Measurements from ENCODE around the gene TRDN.

TRDN gene

DNA sequence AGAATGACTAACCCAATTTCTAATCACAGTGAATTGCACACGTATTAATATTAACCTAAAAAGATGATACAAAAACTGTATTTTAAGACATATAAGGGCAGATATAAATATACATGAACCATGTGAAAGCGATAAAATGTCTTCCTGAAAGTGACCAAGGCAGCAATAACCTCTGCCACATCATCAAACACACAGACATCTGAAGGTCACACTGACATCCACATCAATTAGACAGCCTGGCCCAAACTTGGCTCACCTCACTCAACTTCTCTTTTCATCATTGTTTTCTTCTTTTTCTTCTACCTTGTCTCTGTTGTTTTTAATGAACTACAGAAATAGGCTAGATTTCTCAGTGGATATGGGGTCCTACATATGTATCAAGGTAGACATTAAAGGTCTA is 128.5 kb downstream of the TRDN start:
- H2AFZ ChIP-seq (ENCODE audit: low read depth, low read length): no peak overlapping the region
- H3K9ac ChIP-seq (ENCODE audit: low read depth, low read length): no peak overlapping the region
- ATAC-seq (ENCODE audit: insufficient read depth, low read depth) (no peak), DNase-seq (no peak)
- H3K4me2 ChIP-seq (ENCODE audit: insufficient read depth, low read length): no peak overlapping the region
- no peaks in the 10 kb centered on the region for H3K9me3 ChIP-seq (ENCODE audit: insufficient read depth, low read length, severe bottlenecking)
- no peaks in the 10 kb centered on the region for H3K27me3 ChIP-seq (ENCODE audit: insufficient read depth, low read length, poor library complexity)
- no peaks in the 10 kb centered on the region for H4K20me1 ChIP-seq (ENCODE audit: insufficient read depth, low read length)
- TF ChIP-seq, protein P1, sequence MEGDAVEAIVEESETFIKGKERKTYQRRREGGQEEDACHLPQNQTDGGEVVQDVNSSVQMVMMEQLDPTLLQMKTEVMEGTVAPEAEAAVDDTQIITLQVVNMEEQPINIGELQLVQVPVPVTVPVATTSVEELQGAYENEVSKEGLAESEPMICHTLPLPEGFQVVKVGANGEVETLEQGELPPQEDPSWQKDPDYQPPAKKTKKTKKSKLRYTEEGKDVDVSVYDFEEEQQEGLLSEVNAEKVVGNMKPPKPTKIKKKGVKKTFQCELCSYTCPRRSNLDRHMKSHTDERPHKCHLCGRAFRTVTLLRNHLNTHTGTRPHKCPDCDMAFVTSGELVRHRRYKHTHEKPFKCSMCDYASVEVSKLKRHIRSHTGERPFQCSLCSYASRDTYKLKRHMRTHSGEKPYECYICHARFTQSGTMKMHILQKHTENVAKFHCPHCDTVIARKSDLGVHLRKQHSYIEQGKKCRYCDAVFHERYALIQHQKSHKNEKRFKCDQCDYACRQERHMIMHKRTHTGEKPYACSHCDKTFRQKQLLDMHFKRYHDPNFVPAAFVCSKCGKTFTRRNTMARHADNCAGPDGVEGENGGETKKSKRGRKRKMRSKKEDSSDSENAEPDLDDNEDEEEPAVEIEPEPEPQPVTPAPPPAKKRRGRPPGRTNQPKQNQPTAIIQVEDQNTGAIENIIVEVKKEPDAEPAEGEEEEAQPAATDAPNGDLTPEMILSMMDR (IDR thresholded peaks at IDR 0.05; ENCODE audit: borderline replicate concordance, extremely low read depth, low read length, poor library complexity, severe bottlenecking): no peak
- no peak for TF ChIP-seq EZH2 (IDR thresholded peaks at IDR 0.05; ENCODE audit: borderline replicate concordance, low read depth, low read length, severe bottlenecking)
- H3K27ac ChIP-seq (ENCODE audit: low read length): no peak overlapping the region
- no peaks in the 10 kb centered on the region for H3K4me1 ChIP-seq (ENCODE audit: insufficient read depth, low read length)
- no peaks in the 10 kb centered on the region for H3K36me3 ChIP-seq (ENCODE audit: insufficient read depth, low read length)
- no peaks in the 10 kb centered on the region for H3K79me2 ChIP-seq (ENCODE audit: insufficient read depth, low read length)
- no peak overlapping the region for H3K4me3 ChIP-seq (ENCODE audit: low read depth in 1 of 2, low read length in 2 of 2)

GRCh38 chr6:123507582-123507981 is 129.2 kb downstream of the TRDN start:
- no peak overlapping the region for H3K9ac ChIP-seq (ENCODE audit: low read depth, low read length)
- no peak overlapping the region for H3K4me3 ChIP-seq (ENCODE audit: low read depth in 1 of 2, low read length in 2 of 2)
- H3K4me2 ChIP-seq (ENCODE audit: insufficient read depth, low read length): no peak overlapping the region
- no peaks in the 10 kb centered on the region for H3K4me1 ChIP-seq (ENCODE audit: insufficient read depth, low read length)
- H2AFZ ChIP-seq (ENCODE audit: low read depth, low read length): no peak overlapping the region
- no peaks in the 10 kb centered on the region for H3K9me3 ChIP-seq (ENCODE audit: insufficient read depth, low read length, severe bottlenecking)
- ATAC-seq (ENCODE audit: insufficient read depth, low read depth): no peak
- no peak overlapping the region for H3K27ac ChIP-seq (ENCODE audit: low read length)
- H4K20me1 ChIP-seq (ENCODE audit: insufficient read depth, low read length): no peaks in the 10 kb centered on the region
- H3K79me2 ChIP-seq (ENCODE audit: insufficient read depth, low read length): no peaks in the 10 kb centered on the region
- H3K36me3 ChIP-seq (ENCODE audit: insufficient read depth, low read length): no peaks in the 10 kb centered on the region
- TF ChIP-seq, protein P1 (IDR thresholded peaks at IDR 0.05; ENCODE audit: borderline replicate concordance, extremely low read depth, low read length, poor library complexity, severe bottlenecking): no peak
- no peak for TF ChIP-seq EZH2 (IDR thresholded peaks at IDR 0.05; ENCODE audit: borderline replicate concordance, low read depth, low read length, severe bottlenecking)
- no peaks in the 10 kb centered on the region for H3K27me3 ChIP-seq (ENCODE audit: insufficient read depth, low read length, poor library complexity)
- no peak for DNase-seq

DNA sequence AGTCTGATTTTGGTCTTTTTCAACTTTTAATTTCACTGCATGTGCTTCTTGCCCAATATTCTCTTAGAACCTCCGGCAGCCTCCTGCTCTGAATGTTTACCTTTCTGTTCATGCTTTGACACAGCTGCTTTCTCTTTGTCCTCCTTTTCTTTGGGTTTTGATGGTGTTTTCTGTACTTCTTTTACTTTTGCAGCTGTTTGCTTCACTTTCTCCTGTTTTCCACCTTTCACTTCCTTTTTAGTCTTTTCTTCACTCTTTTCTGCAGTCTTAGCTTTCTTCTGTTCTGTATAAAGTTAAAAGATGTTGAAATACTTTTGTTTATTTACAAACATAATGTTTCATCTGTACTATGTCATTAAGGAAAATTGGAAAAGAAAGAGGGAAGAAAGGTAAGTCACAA is 133.1 kb downstream of the TRDN start:
- no peaks in the 10 kb centered on the region for H3K79me2 ChIP-seq (ENCODE audit: insufficient read depth, low read length)
- H3K27ac ChIP-seq (ENCODE audit: low read length): no peak overlapping the region
- H3K9ac ChIP-seq (ENCODE audit: low read depth, low read length): no peak overlapping the region
- H3K9me3 ChIP-seq (ENCODE audit: insufficient read depth, low read length, severe bottlenecking): no peaks in the 10 kb centered on the region
- H2AFZ ChIP-seq (ENCODE audit: low read depth, low read length): no peak overlapping the region
- no peak overlapping the region for H3K4me2 ChIP-seq (ENCODE audit: insufficient read depth, low read length)
- TF ChIP-seq EZH2 (IDR thresholded peaks at IDR 0.05; ENCODE audit: borderline replicate concordance, low read depth, low read length, severe bottlenecking): no peak
- TF ChIP-seq, protein P1 (IDR thresholded peaks at IDR 0.05; ENCODE audit: borderline replicate concordance, extremely low read depth, low read length, poor library complexity, severe bottlenecking): no peak
- no peak for DNase-seq
- H3K36me3 ChIP-seq (ENCODE audit: insufficient read depth, low read length): no peaks in the 10 kb centered on the region
- H4K20me1 ChIP-seq (ENCODE audit: insufficient read depth, low read length): no peaks in the 10 kb centered on the region
- no peak overlapping the region for H3K4me3 ChIP-seq (ENCODE audit: low read depth in 1 of 2, low read length in 2 of 2)
- H3K4me1 ChIP-seq (ENCODE audit: insufficient read depth, low read length): no peaks in the 10 kb centered on the region
- ATAC-seq (ENCODE audit: insufficient read depth, low read depth): no peak
- no peaks in the 10 kb centered on the region for H3K27me3 ChIP-seq (ENCODE audit: insufficient read depth, low read length, poor library complexity)

GRCh38 chr6:123497025-123497424 is 139.7 kb downstream of the TRDN start:
- no peak overlapping the region for H3K4me2 ChIP-seq (ENCODE audit: insufficient read depth, low read length)
- H3K79me2 ChIP-seq (ENCODE audit: insufficient read depth, low read length): no peaks in the 10 kb centered on the region
- H3K4me1 ChIP-seq (ENCODE audit: insufficient read depth, low read length): no peaks in the 10 kb centered on the region
- no peak overlapping the region for H3K27ac ChIP-seq (ENCODE audit: low read length)
- no peak for DNase-seq
- no peak for TF ChIP-seq EZH2 (IDR thresholded peaks at IDR 0.05; ENCODE audit: borderline replicate concordance, low read depth, low read length, severe bottlenecking)
- TF ChIP-seq, protein P1 (IDR thresholded peaks at IDR 0.05; ENCODE audit: borderline replicate concordance, extremely low read depth, low read length, poor library complexity, severe bottlenecking): no peak
- no peaks in the 10 kb centered on the region for H3K9me3 ChIP-seq (ENCODE audit: insufficient read depth, low read length, severe bottlenecking)
- no peaks in the 10 kb centered on the region for H3K27me3 ChIP-seq (ENCODE audit: insufficient read depth, low read length, poor library complexity)
- no peak overlapping the region for H3K9ac ChIP-seq (ENCODE audit: low read depth, low read length)
- H3K4me3 ChIP-seq (ENCODE audit: low read depth in 1 of 2, low read length in 2 of 2): no peak overlapping the region
- H3K36me3 ChIP-seq (ENCODE audit: insufficient read depth, low read length): no peaks in the 10 kb centered on the region
- H2AFZ ChIP-seq (ENCODE audit: low read depth, low read length): no peak overlapping the region
- no peaks in the 10 kb centered on the region for H4K20me1 ChIP-seq (ENCODE audit: insufficient read depth, low read length)
- ATAC-seq (ENCODE audit: insufficient read depth, low read depth): no peak
